WTC11 (cell line): ENCODE measurements around the gene ZBTB32.

ENCODE experiments used
- CREB1 ChIP-seq: sonication (generic); formaldehyde crosslinking; IDR thresholded peaks from 2 replicates; pipeline ENCODE4 v1.8.0; 2023; ENCODE audit warnings: mild to moderate bottlenecking, missing genetic modification reagents
- CREM ChIP-seq: sonication (generic); formaldehyde crosslinking; IDR thresholded peaks from 2 replicates; pipeline ENCODE4 v1.8.1; 2022; ENCODE audit warnings: mild to moderate bottlenecking, missing genetic modification reagents, moderate library complexity
- ETV6 ChIP-seq: sonication (generic); formaldehyde crosslinking; IDR thresholded peaks from 2 replicates; pipeline ENCODE4 v1.8.1; 2022; ENCODE audit warnings: mild to moderate bottlenecking, missing genetic modification reagents
- KAT7 ChIP-seq: sonication (generic); formaldehyde crosslinking; IDR thresholded peaks from 2 replicates; pipeline ENCODE4 v1.8.1; 2023; ENCODE audit warnings: missing genetic modification reagents, mild to moderate bottlenecking, borderline replicate concordance
- NFATC4 ChIP-seq: fragments of 250-450 bp; sonication (Bioruptor Pico); IDR thresholded peaks from 2 replicates; pipeline ENCODE4 v1.9.0; 2021; ENCODE audit warnings: mild to moderate bottlenecking
- ZNF423 ChIP-seq: fragments of 250-450 bp; sonication (Bioruptor Pico); IDR thresholded peaks from 2 replicates; pipeline ENCODE4 v2.1.2; 2022; ENCODE audit warnings: mild to moderate bottlenecking, moderate library complexity
- TF ChIP-seq, protein P1 (sequence below): fragments of 200-600 bp; IDR thresholded peaks from 2 replicates; pipeline ENCODE4 v1.8.0; 2022; ENCODE audit warnings: antibody characterized with exemption
- TF ChIP-seq, protein P2 (sequence below): sonication (generic); formaldehyde crosslinking; IDR thresholded peaks from 2 replicates; pipeline ENCODE4 v1.8.1; 2023; ENCODE audit warnings: mild to moderate bottlenecking, missing genetic modification reagents, moderate library complexity
- TF ChIP-seq, protein P3 (sequence below): fragments of 250-450 bp; sonication (Bioruptor Pico); IDR thresholded peaks from 2 replicates; pipeline ENCODE4 v2.1.2; 2022; ENCODE audit warnings: mild to moderate bottlenecking, moderate library complexity

DNA sequence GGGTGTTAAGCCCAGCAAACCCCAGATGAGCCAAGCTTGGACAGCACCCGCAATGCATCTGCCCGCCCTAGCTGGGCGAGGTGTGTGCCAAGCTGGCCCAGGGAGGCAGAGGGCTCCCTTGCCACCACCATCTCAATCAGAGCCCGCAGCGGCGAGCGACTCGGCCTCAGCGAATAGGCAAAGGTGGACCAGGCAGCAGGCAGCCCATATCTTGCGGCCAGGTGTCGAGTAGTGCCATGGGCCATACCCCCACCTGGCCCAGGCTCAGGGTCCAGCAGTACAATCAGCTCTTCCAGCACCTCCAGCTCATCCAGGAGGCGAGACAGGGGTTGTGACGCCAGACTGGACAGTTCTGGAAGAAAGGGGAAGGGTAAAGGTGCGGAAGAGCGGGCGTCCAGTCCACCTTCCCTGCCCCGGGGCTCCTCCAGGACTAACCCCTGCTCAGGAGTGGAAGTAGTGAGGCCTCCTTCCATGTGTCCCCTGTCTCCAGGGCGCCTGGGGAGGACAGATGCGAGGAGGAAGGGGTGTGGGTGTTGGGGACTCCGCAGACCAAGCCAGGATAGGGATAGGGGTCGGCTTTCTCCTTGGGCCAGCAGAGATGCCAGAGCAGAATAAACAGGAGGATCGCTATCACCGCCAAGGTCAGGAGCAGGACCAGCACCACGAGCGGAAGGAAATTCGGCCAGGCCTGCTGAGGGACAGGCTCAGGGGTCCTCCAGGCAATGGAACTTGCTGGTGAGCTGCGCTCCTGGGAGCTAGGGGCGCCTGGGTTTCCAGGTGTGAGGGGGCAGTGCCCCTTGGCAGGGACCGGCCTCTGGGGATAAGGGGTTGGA is 35.1 kb downstream of the ZBTB32 start:
- TF ChIP-seq NFATC4 (CRISPR knock-in tag) (no peak), ZNF423 (CRISPR knock-in tag) (no peak), CREM (CRISPR knock-in tag) (no peak), KAT7 (CRISPR knock-in tag) (no peak), CREB1 (no peak), ETV6 (CRISPR knock-in tag) (no peak)
- TF ChIP-seq, protein P1, sequence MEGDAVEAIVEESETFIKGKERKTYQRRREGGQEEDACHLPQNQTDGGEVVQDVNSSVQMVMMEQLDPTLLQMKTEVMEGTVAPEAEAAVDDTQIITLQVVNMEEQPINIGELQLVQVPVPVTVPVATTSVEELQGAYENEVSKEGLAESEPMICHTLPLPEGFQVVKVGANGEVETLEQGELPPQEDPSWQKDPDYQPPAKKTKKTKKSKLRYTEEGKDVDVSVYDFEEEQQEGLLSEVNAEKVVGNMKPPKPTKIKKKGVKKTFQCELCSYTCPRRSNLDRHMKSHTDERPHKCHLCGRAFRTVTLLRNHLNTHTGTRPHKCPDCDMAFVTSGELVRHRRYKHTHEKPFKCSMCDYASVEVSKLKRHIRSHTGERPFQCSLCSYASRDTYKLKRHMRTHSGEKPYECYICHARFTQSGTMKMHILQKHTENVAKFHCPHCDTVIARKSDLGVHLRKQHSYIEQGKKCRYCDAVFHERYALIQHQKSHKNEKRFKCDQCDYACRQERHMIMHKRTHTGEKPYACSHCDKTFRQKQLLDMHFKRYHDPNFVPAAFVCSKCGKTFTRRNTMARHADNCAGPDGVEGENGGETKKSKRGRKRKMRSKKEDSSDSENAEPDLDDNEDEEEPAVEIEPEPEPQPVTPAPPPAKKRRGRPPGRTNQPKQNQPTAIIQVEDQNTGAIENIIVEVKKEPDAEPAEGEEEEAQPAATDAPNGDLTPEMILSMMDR = no peak
- TF ChIP-seq, protein P2, sequence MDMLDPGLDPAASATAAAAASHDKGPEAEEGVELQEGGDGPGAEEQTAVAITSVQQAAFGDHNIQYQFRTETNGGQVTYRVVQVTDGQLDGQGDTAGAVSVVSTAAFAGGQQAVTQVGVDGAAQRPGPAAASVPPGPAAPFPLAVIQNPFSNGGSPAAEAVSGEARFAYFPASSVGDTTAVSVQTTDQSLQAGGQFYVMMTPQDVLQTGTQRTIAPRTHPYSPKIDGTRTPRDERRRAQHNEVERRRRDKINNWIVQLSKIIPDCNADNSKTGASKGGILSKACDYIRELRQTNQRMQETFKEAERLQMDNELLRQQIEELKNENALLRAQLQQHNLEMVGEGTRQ = no peak
- TF ChIP-seq, protein P3, sequence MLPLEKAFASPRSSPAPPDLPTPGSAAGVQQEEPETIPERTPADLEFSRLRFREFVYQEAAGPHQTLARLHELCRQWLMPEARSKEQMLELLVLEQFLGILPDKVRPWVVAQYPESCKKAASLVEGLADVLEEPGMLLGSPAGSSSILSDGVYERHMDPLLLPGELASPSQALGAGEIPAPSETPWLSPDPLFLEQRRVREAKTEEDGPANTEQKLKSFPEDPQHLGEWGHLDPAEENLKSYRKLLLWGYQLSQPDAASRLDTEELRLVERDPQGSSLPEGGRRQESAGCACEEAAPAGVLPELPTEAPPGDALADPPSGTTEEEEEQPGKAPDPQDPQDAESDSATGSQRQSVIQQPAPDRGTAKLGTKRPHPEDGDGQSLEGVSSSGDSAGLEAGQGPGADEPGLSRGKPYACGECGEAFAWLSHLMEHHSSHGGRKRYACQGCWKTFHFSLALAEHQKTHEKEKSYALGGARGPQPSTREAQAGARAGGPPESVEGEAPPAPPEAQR (CRISPR knock-in tag) = no peak
